ENCODE results near the gene TMCC3. TPM values are rescaled to one million over a fixed set of nuclear protein-coding genes. Genes with fewer than 3 reads are reported as not detected.

Gene TMCC3
- total RNA-seq, 1 experiment from 2014 or later, result 1.9 TPM

DNA sequence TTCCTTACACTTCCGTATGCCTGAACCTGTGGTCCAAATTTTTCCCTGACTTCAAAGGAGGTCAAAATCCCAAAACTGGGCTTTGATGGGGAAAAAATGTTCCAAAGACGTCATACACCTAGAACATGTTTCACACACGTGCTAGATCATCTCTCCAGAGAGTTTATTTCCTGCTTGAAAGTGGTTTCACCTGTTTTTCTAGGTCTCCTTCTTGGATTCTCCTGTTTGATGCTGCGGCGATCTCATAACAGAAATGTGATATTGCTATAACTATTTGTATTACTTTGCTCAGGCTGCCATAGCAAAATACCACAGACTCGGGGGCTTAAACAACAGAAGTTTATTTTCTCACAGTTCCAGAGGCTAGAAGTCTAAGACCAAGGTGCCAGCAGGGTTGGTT is 19.7 kb upstream of the TMCC3 start:
- TF ChIP-seq, protein P1, sequence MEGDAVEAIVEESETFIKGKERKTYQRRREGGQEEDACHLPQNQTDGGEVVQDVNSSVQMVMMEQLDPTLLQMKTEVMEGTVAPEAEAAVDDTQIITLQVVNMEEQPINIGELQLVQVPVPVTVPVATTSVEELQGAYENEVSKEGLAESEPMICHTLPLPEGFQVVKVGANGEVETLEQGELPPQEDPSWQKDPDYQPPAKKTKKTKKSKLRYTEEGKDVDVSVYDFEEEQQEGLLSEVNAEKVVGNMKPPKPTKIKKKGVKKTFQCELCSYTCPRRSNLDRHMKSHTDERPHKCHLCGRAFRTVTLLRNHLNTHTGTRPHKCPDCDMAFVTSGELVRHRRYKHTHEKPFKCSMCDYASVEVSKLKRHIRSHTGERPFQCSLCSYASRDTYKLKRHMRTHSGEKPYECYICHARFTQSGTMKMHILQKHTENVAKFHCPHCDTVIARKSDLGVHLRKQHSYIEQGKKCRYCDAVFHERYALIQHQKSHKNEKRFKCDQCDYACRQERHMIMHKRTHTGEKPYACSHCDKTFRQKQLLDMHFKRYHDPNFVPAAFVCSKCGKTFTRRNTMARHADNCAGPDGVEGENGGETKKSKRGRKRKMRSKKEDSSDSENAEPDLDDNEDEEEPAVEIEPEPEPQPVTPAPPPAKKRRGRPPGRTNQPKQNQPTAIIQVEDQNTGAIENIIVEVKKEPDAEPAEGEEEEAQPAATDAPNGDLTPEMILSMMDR (IDR thresholded peaks at IDR 0.05; ENCODE audit: unreplicated experiment), result no peak
- H3K36me3 Mint-ChIP-seq (ENCODE audit: insufficient read depth, unreplicated experiment), result no peaks in the 10 kb centered on the region
- no peak overlapping the region for H3K4me3 Mint-ChIP-seq (ENCODE audit: unreplicated experiment)
- no TSS peak for BruUV-seq (replicated peaks)
- H3K9me3 Mint-ChIP-seq (ENCODE audit: unreplicated experiment), result no peaks in the 10 kb centered on the region
- CTCF ChIA-PET, result no interaction called here
- peaks cover 12% of the 10 kb centered on the region for H3K27me3 Mint-ChIP-seq (ENCODE audit: insufficient read depth, unreplicated experiment)
- DNase-seq (ENCODE audit: unreplicated experiment), result no peak
- H3K27ac Mint-ChIP-seq (ENCODE audit: low read depth, unreplicated experiment), result no peak overlapping the region
- no peaks in the 10 kb centered on the region for H3K4me1 Mint-ChIP-seq (ENCODE audit: insufficient read depth, unreplicated experiment)
- intact Hi-C loops (cut with micrococcal nuclease), result no loop called here
- POLR2A ChIA-PET, result interaction anchor here (0.7 kb wide), 1 partner anchor 9 kb away, joined by 4 read pairs; no protein-coding TSS in a partner anchor

DNA sequence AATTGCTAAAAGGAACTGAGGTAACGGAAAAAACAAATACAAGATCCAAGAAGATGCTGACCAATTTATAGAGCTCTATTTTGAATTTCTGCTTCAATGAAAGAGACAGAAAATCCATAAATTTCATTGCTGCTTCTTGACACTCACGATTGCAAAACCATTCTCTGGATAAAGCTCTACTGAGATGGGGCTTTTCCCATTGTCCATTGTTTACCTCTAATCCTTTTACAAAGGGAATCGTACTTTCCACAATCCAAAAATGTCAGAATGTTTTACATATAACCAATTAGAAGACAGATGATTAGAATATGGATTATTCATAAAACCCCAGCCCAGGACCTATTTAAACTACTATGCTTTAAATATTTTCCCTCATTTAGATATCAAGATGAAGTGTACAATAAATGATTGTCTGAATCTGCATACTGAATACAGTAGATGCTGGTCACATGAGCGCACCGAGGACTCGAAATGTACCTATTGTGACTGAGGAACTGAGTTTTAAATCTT is 16.7 kb upstream of the TMCC3 start:
- intact Hi-C loops (cut with micrococcal nuclease), result no loop called here
- CTCF ChIA-PET, result interaction anchor here (0.6 to 0.7 kb wide), 2 partner anchors 43 to 63 kb away, joined by 3 to 4 read pairs; no protein-coding TSS in a partner anchor
- H3K4me3 Mint-ChIP-seq (ENCODE audit: unreplicated experiment), result no peak overlapping the region

DNA sequence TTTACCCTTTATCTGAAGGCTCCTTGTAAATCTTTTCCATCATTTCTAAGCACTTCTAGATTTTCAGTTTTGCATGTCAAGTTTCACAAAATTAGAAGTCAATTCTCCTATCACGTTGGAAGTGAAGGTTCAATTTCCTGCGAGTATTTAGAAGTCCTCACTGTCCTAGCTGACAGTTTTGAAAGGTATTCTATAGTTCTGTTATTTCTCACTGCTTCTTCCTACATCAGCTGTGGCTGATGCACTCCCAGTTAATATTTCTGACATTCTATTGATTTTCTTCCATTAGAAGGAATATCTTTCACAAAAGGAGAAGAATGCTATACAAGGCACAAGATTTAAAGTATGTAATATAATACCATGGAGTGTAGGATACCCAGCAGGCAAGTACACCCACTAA is 15.8 kb upstream of the TMCC3 start:
- intact Hi-C loops (cut with micrococcal nuclease), result no loop called here
- ChIA-PET POLR2A (no interaction called here), CTCF (interaction anchor here (0.6 kb wide), 1 partner anchor 62 kb away, joined by 3 read pairs; no protein-coding TSS in a partner anchor)
- DNase-seq (ENCODE audit: unreplicated experiment), result no peak
- TF ChIP-seq, protein P1 (IDR thresholded peaks at IDR 0.05; ENCODE audit: unreplicated experiment), result no peak
- no TSS peak for BruUV-seq (replicated peaks)
- Mint-ChIP-seq H3K9me3 (ENCODE audit: unreplicated experiment) (no peaks in the 10 kb centered on the region), H3K27ac (ENCODE audit: low read depth, unreplicated experiment) (no peak overlapping the region), H3K4me1 (ENCODE audit: insufficient read depth, unreplicated experiment) (no peaks in the 10 kb centered on the region), H3K4me3 (ENCODE audit: unreplicated experiment) (no peak overlapping the region), H3K27me3 (ENCODE audit: insufficient read depth, unreplicated experiment) (peaks cover 5% of the 10 kb centered on the region), H3K36me3 (ENCODE audit: insufficient read depth, unreplicated experiment) (no peaks in the 10 kb centered on the region)

More for the DNA sequence above, 16.7 kb upstream of the TMCC3 start:
- BruUV-seq (replicated peaks), result no TSS peak
- peaks cover 12% of the 10 kb centered on the region for H3K27me3 Mint-ChIP-seq (ENCODE audit: insufficient read depth, unreplicated experiment)
- H3K36me3 Mint-ChIP-seq (ENCODE audit: insufficient read depth, unreplicated experiment), result no peaks in the 10 kb centered on the region
- TF ChIP-seq, protein P1 (IDR thresholded peaks at IDR 0.05; ENCODE audit: unreplicated experiment), result no peak
- POLR2A ChIA-PET, result no interaction called here
- no peak overlapping the region for H3K27ac Mint-ChIP-seq (ENCODE audit: low read depth, unreplicated experiment)
- no peaks in the 10 kb centered on the region for H3K4me1 Mint-ChIP-seq (ENCODE audit: insufficient read depth, unreplicated experiment)
- DNase-seq (ENCODE audit: unreplicated experiment), result no peak
- no peaks in the 10 kb centered on the region for H3K9me3 Mint-ChIP-seq (ENCODE audit: unreplicated experiment)

DNA sequence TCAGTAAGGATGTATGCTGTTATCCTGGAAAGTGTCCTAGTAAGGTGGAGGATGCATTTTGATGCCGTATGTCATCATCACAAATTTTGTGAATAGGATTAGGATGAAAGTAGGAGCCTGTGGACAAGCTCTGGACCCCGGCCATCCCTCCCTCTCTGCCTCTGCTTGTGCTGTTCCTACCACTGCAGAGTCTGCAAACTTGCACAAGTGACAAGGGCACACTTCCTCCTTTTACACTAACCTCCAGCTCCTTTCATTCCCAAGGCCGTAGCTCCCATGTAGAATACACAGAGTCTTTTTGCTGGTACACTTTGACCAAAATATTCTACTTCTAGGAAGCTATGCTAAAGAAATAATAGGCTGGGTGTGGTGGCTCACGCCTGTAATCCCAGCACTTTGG is 13.3 kb upstream of the TMCC3 start:
- no TSS peak for BruUV-seq (replicated peaks)
- Mint-ChIP-seq H3K27me3 (ENCODE audit: insufficient read depth, unreplicated experiment) (no peaks in the 10 kb centered on the region), H3K27ac (ENCODE audit: low read depth, unreplicated experiment) (no peak overlapping the region), H3K4me1 (ENCODE audit: insufficient read depth, unreplicated experiment) (peaks cover 5% of the 10 kb centered on the region), H3K9me3 (ENCODE audit: unreplicated experiment) (no peaks in the 10 kb centered on the region), H3K4me3 (ENCODE audit: unreplicated experiment) (no peak overlapping the region), H3K36me3 (ENCODE audit: insufficient read depth, unreplicated experiment) (no peaks in the 10 kb centered on the region)
- ChIA-PET CTCF (no interaction called here), POLR2A (interaction anchor here (0.5 kb wide), 1 partner anchor 691 kb away, joined by 4 read pairs; no protein-coding TSS in a partner anchor)
- intact Hi-C loops (cut with micrococcal nuclease), result no loop called here
- TF ChIP-seq, protein P1 (IDR thresholded peaks at IDR 0.05; ENCODE audit: unreplicated experiment), result no peak
- no peak for DNase-seq (ENCODE audit: unreplicated experiment)

Data from MCF 10A (cell line).